LNCaP clone FGC (cell line): ENCODE data around the gene RELN.

ENCODE experiments used
- DNase-seq: peaks from one replicate; pipeline ENCODE4 v3.0.0-alpha.2; 2011; ENCODE audit warnings: low read depth
- H3K4me3 ChIP-seq: 2 replicates; pipeline ENCODE4 v1.5.1; 2011; ENCODE audit warnings: mild to moderate bottlenecking, low read depth, low read length, control low read depth
- CTCF ChIP-seq: IDR thresholded peaks from 2 replicates; pipeline ENCODE4 v1.5.1; 2012; ENCODE audit warnings: mild to moderate bottlenecking; ENCODE audit not compliant: control insufficient read depth, insufficient read depth; ENCODE audit errors: extremely low read depth

RELN gene

GRCh38 chr7:103966593-103967277 is 22.7 kb downstream of the RELN start:
- DNase-seq = no peak
- TF ChIP-seq CTCF = no peak
- no peak overlapping the region for H3K4me3 ChIP-seq

- TF ChIP-seq CTCF = no peak
- no peak overlapping the region for H3K4me3 ChIP-seq
- DNase-seq = no peak
Observed at GRCh38 chr7:103964269-103964668, 25.2 kb downstream of the RELN start.

DNA sequence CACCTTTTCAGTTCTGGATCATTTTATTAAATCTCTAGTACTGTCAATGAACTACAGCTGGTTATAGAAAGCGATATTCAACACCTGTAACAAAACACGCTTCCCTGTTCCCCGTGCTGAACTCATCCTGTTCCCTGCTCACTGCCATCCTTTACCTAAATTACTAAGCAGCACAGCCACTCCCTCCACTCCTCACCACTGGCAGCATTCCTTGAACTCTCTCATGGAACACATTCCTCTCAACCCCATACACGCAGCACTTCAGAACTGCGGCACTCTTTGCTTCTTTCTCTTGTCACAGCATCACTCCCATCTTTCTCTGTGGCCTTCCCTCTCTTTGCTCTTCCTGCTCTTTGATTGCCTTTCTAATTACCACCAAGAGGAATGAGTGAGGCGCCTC is 27.4 kb downstream of the RELN start:
- no peak overlapping the region for H3K4me3 ChIP-seq
- TF ChIP-seq CTCF = no peak
- no peak for DNase-seq

- no peak for DNase-seq
- no peak overlapping the region for H3K4me3 ChIP-seq
- TF ChIP-seq CTCF = no peak
Observed at GRCh38 chr7:103958284-103958818, 31.1 kb downstream of the RELN start.

GRCh38 chr7:103955985-103956384 is 33.5 kb downstream of the RELN start:
- TF ChIP-seq CTCF = no peak
- DNase-seq = no peak

GRCh38 chr7:103952408-103952807 is 37.0 kb downstream of the RELN start:
- no peak for DNase-seq
- H3K4me3 ChIP-seq = no peak overlapping the region
- no peak for TF ChIP-seq CTCF

More at GRCh38 chr7:103955985-103956384, 33.5 kb downstream of the RELN start:
- no peak overlapping the region for H3K4me3 ChIP-seq

DNA sequence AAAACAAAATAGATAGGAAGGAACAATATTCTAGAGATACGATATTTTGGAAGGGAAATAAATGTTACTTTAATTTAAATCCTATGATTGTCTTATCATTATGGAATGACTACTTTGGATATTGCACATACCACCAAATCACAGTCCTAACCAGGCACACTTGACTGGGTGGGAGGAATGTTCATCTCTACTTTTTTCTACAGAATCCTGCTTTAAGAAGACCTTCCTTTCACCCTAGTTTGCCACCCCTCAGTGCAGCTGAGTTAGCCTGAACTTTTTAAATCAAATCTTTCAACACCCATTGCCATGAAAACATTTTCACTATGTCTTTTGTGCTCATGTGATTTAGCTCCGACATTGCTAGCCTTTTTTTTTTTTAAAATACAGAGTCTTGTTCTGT is 38.1 kb downstream of the RELN start:
- no peak for DNase-seq

More for the DNA sequence above, 38.1 kb downstream of the RELN start:
- no peak overlapping the region for H3K4me3 ChIP-seq
- TF ChIP-seq CTCF = no peak
